ENCODE results near the gene CTNNBIP1. TPM values are rescaled to one million over a fixed set of nuclear protein-coding genes. Genes with fewer than 3 reads are reported as not detected.

The CTNNBIP1 gene
- total and polyA plus RNA-seq, 9 of the 15 experiments (the other 6 are each of a cell fraction or from before 2014, with no cell fraction given), result 0.65 to 29.2 (median 14.7) TPM

- TF ChIP-seq, protein P1, sequence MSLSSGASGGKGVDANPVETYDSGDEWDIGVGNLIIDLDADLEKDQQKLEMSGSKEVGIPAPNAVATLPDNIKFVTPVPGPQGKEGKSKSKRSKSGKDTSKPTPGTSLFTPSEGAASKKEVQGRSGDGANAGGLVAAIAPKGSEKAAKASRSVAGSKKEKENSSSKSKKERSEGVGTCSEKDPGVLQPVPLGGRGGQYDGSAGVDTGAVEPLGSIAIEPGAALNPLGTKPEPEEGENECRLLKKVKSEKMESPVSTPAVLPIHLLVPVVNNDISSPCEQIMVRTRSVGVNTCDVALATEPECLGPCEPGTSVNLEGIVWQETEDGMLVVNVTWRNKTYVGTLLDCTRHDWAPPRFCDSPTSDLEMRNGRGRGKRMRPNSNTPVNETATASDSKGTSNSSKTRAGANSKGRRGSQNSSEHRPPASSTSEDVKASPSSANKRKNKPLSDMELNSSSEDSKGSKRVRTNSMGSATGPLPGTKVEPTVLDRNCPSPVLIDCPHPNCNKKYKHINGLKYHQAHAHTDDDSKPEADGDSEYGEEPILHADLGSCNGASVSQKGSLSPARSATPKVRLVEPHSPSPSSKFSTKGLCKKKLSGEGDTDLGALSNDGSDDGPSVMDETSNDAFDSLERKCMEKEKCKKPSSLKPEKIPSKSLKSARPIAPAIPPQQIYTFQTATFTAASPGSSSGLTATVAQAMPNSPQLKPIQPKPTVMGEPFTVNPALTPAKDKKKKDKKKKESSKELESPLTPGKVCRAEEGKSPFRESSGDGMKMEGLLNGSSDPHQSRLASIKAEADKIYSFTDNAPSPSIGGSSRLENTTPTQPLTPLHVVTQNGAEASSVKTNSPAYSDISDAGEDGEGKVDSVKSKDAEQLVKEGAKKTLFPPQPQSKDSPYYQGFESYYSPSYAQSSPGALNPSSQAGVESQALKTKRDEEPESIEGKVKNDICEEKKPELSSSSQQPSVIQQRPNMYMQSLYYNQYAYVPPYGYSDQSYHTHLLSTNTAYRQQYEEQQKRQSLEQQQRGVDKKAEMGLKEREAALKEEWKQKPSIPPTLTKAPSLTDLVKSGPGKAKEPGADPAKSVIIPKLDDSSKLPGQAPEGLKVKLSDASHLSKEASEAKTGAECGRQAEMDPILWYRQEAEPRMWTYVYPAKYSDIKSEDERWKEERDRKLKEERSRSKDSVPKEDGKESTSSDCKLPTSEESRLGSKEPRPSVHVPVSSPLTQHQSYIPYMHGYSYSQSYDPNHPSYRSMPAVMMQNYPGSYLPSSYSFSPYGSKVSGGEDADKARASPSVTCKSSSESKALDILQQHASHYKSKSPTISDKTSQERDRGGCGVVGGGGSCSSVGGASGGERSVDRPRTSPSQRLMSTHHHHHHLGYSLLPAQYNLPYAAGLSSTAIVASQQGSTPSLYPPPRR (CRISPR knock-in tag; IDR thresholded peaks at IDR 0.05; ENCODE audit: borderline replicate concordance), result no peak
- TF ChIP-seq ZNF143 (CRISPR knock-in tag; IDR thresholded peaks at IDR 0.05) (no peak), ELF2 (CRISPR knock-in tag; IDR thresholded peaks at IDR 0.05) (no peak), POLR2AphosphoS5 (IDR thresholded peaks at IDR 0.05; ENCODE audit: control insufficient read depth, insufficient read depth, low read depth, low read length) (peak; percentile 67; the same call in 1 of the 2 replicates), ZNF740 (CRISPR knock-in tag; IDR thresholded peaks at IDR 0.05) (no peak), ZNF740 (tag; IDR thresholded peaks at IDR 0.05) (peak in 1 of 2 experiments; percentile 56; a peak in 2 of 4 replicates), PRDM10 (IDR thresholded peaks at IDR 0.05; ENCODE audit: partially characterized antibody) (no peak), ZSCAN32 (CRISPR knock-in tag; IDR thresholded peaks at IDR 0.05) (no peak), ARID2 (IDR thresholded peaks at IDR 0.05) (no peak), UBTF (IDR thresholded peaks at IDR 0.05; ENCODE audit: borderline replicate concordance in 1 of 2, low read depth in 2 of 2, low read length in 2 of 2) (no peak), HNRNPL (IDR thresholded peaks at IDR 0.05; ENCODE audit: low read depth, low read length) (no peak), ZNF165 (CRISPR knock-in tag; IDR thresholded peaks at IDR 0.05; ENCODE audit: borderline replicate concordance) (peak; percentile 74; the same call in 1 of the 2 replicates), ZBED1 (IDR thresholded peaks at IDR 0.05) (no peak), NONO (IDR thresholded peaks at IDR 0.05; ENCODE audit: low read depth in 2 of 2, low read length in 1 of 2) (no peak; a peak in 1 of 4 replicates)
Observed at GRCh38 chr1:9929431-9930385, 19.6 kb upstream of the CTNNBIP1 start (continued).
